Fibroblast of mammary gland (primary cell): ENCODE data around the gene TRERF1.
A peak's percentile ranks its signal among the peaks of the same experiment; 100 is the strongest.

ENCODE experiments used
- DNase-seq: peaks from one replicate; pipeline ENCODE4 v3.0.0-alpha.2; 2010; ENCODE audit warnings: low read depth
- H3K4me3 ChIP-seq: 2 replicates; pipeline ENCODE4 v1.5.1; 2011; ENCODE audit warnings: low read depth, mild to moderate bottlenecking, low read length, moderate library complexity; ENCODE audit not compliant: control insufficient read depth
- CTCF ChIP-seq: conservative IDR thresholded peaks from 2 replicates; pipeline ENCODE4 v1.5.1; 2011; ENCODE audit warnings: low read depth, low read length, inconsistent platforms; ENCODE audit not compliant: control insufficient read depth, insufficient read depth

TRERF1 gene

GRCh38 chr6:42276034-42276890, 175.5 kb downstream of the TRERF1 start:
- no peak for TF ChIP-seq CTCF
- H3K4me3 ChIP-seq = no peak overlapping the region
- peak; percentile 78 for DNase-seq

GRCh38 chr6:42275376-42276033, 176.2 kb downstream of the TRERF1 start:
- DNase-seq = no peak
- TF ChIP-seq CTCF = no peak
- no peak overlapping the region for H3K4me3 ChIP-seq

GRCh38 chr6:42274898-42275297, 176.8 kb downstream of the TRERF1 start:
- TF ChIP-seq CTCF = no peak
- DNase-seq = no peak
- no peak overlapping the region for H3K4me3 ChIP-seq

- no peak overlapping the region for H3K4me3 ChIP-seq
- DNase-seq = no peak
- TF ChIP-seq CTCF = no peak
These were observed 179.6 kb downstream of the TRERF1 start for GRCh38 chr6:42271834-42272805.

- TF ChIP-seq CTCF = no peak
- H3K4me3 ChIP-seq = no peak overlapping the region
- no peak for DNase-seq
These were observed 181.7 kb downstream of the TRERF1 start for GRCh38 chr6:42269974-42270510.

GRCh38 chr6:42269553-42269952, 182.2 kb downstream of the TRERF1 start:
- DNase-seq = no peak
- TF ChIP-seq CTCF = no peak

More at GRCh38 chr6:42269553-42269952, 182.2 kb downstream of the TRERF1 start:
- no peak overlapping the region for H3K4me3 ChIP-seq
